ENCODE measurements around the gene KCNK18.

Gene KCNK18

DNA sequence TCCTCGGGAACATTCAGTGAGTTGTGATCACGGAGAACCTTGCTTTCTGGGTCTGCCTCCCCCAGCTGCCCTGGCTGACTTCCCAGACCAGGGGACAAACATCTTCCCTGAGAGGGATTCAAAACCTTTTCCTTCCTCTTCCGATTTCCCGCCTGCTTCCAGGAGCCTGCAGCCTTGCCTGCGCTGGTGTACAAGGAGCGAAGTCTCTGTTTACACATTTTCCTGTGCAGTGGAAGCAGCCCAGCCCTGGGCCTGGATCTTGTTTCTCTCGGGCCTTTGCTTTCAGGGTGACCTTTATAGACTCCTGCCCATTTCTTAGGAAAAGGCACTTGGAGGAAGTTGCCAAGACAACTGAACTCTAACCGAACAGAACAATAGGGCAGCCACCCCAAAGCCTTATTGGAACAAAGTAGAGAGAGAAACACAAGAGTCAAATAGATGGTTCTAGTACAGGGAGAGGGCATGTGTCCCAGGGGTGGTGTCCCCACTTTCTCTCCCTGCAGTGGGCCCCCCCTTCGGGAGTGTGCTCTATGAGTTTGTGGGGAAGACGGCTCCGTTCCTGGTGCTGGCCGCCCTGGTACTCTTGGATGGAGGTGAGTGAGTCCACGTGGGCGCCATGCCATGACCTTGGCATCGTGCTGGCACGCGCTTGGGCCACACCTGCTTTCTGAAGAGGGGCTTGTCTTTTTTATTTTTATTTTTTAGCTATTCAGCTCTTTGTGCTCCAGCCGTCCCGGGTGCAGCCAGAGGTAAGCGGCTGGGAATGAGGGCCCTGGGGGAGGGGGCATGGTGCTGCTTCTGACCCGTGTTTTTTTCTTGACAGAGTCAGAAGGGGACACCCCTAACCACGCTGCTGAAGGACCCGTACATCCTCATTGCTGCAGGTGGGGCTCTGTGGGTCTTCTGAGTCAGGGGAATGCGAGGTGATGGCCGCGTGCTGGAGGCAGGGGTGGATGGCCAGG, 57.8 kb downstream of the KCNK18 start:
- no peak for DNase-seq

DNA sequence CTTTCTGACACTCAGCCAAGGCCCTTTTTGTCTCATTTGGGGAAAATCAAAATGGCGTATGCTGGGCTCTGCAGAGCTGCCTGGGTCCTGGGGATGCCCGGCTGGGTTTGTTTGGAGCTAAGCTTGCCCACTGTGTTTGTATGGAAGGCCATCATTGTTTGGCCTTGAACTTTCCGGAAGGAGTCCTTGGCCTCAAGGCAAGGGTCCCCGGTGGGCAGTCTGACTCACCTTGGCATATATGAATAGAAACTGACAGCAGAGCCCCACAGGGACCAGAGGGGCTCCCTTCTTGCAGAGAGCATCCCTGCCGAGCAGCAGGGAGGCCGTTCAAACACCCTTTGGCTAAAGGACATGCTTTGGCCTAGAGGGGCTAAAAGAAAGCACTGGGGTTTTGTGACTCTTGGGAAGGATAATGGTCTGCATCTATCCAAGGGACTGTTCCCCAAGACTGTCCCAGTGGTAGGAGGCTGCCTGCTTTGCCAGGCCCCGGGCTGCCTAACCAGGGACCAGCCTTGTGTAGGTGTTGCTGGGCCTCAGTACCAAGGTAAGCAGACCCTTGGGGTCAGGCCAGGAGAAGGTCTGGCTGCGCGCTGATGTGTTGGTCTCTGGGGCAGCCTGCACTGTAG, 58.7 kb downstream of the KCNK18 start:
- DNase-seq, result no peak

DNA sequence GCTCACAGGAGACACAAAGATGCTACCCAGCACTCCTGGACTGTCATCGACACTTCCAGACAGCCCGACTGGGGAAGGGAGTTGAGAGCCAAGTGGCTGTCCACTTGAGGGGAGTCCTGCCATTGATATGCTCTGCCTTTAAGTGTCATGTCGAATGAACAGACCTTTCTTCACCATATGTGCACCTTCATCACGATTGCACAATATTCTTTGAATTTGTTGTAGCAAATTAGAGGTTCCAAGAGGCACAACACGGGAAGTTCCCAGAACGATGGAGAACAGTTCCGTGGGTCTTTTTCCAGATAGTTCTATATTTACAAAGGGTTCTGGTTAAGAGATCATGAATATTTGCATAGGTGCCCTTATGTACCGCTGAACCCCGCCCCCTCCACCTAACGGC, 59.6 kb downstream of the KCNK18 start:
- DNase-seq, result no peak

DNA sequence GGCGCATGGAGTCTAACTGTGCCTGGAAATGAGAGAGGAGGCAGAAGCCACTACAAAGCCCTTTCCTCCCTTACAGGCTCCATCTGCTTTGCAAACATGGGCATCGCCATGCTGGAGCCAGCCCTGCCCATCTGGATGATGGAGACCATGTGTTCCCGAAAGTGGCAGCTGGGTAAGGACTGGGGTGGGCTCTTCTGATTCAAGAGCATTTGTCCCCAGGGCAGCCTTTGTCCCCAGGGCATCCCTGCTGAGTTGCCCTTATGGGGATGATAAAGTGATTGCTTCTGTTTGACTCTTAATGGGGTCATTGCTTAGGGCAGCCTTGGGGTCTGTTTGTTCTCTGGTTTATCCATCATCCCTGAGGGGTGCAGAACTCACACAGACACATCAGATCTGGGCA, 60.4 kb downstream of the KCNK18 start:
- DNase-seq, result no peak

DNA sequence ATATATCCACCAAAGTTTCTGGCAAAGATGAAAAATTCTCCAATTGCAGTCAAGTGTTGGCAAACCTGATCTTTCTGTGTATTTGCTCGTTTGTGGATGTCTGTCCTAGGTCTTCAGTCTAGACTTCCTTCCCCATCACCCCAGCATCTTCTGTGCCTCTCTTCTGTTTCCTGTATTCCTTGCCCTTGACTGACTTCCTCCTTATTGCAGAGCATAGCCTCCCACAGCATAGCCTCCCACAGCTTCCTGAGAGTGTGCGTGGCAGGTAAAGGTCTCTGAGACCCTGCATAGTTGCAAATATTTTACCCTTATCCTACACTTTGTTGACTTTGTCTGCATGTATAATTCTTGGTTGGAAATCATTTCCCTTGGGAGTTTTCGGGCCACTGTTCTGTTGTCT, 62.0 kb downstream of the KCNK18 start:
- DNase-seq, result no peak

Data from hippocampal formation (tissue), 2 donors.